GM23338 (cell line): Measurements from ENCODE around the gene GPNMB. TPM values are rescaled to one million over a fixed set of nuclear protein-coding genes. Genes with fewer than 3 reads are reported as not detected.

ENCODE experiments used
- ATAC-seq: fragments of 200-7000 bp; cut with Tn5 transposase; 3 replicates; pipeline ENCODE4 v1.9.1; 2020
- DNase-seq: peaks from one replicate; pipeline ENCODE4 v3.0.0-alpha.2; 2015; ENCODE audit warnings: low spot score
- H2AFZ ChIP-seq: fragments of 200-600 bp; sonication (generic); 2 replicates; pipeline ENCODE4 v1.8.0; 2016; ENCODE audit warnings: antibody characterized with exemption, mild to moderate bottlenecking, moderate library complexity
- H3F3A ChIP-seq: fragments of 200-600 bp; sonication (generic); replicated peaks from 2 replicates; pipeline ENCODE4 v1.8.0; 2017; ENCODE audit warnings: antibody characterized with exemption, mixed run types, low read depth
- H3K27ac ChIP-seq: fragments of 200-600 bp; sonication (generic); 2 replicates; pipeline ENCODE4 v1.6.1; 2016; ENCODE audit warnings: low read depth
- H3K27me3 ChIP-seq: fragments of 200-600 bp; sonication (generic); 2 replicates; pipeline ENCODE4 v1.8.0; 2016; ENCODE audit warnings: mild to moderate bottlenecking, mixed run types, moderate library complexity; ENCODE audit not compliant: insufficient read depth
- H3K36me3 ChIP-seq: fragments of 200-600 bp; sonication (generic); 2 replicates; pipeline ENCODE4 v1.8.0; 2016; ENCODE audit warnings: mild to moderate bottlenecking; ENCODE audit not compliant: insufficient read depth
- H3K4me1 ChIP-seq: fragments of 200-600 bp; sonication (generic); 2 replicates; pipeline ENCODE4 v1.8.0; 2016; ENCODE audit warnings: mild to moderate bottlenecking, moderate library complexity; ENCODE audit not compliant: insufficient read depth
- H3K4me2 ChIP-seq: fragments of 200-600 bp; sonication (generic); 2 replicates; pipeline ENCODE4 v1.7.1; 2017; ENCODE audit warnings: mixed run types
- H3K4me3 ChIP-seq: fragments of 200-600 bp; sonication (generic); 2 replicates; pipeline ENCODE4 v1.6.1; 2016; ENCODE audit warnings: mixed run types
- H3K79me2 ChIP-seq: fragments of 200-600 bp; sonication (generic); replicated peaks from 2 replicates; pipeline ENCODE4 v1.8.0; 2017; ENCODE audit warnings: mild to moderate bottlenecking; ENCODE audit not compliant: insufficient read depth
- H3K9me2 ChIP-seq: fragments of 200-600 bp; sonication (generic); 2 replicates; pipeline ENCODE4 v1.8.0; 2017; ENCODE audit not compliant: insufficient read depth
- H4K20me1 ChIP-seq: fragments of 200-600 bp; sonication (generic); replicated peaks from 2 replicates; pipeline ENCODE4 v1.8.0; 2017; ENCODE audit warnings: mild to moderate bottlenecking; ENCODE audit not compliant: insufficient read depth
- H3K27ac Mint-ChIP-seq: 2 replicates; pipeline ENCODE4 v1.8.0; 2020; ENCODE audit warnings: inconsistent platforms, mild to moderate bottlenecking, moderate library complexity, mixed read lengths
- H3K27me3 Mint-ChIP-seq: 3 replicates; pipeline ENCODE4 v1.8.0; 2022; ENCODE audit warnings: low read depth, mild to moderate bottlenecking, moderate library complexity, mixed read lengths, inconsistent platforms; ENCODE audit not compliant: insufficient read depth, poor library complexity
- H3K36me3 Mint-ChIP-seq: 3 replicates; pipeline ENCODE4 v1.8.0; 2021; ENCODE audit warnings: low read depth, mild to moderate bottlenecking, inconsistent platforms, moderate library complexity, mixed read lengths
- H3K4me1 Mint-ChIP-seq: 3 replicates; pipeline ENCODE4 v1.8.0; 2020; ENCODE audit warnings: mild to moderate bottlenecking, inconsistent platforms, mixed read lengths
- H3K4me3 Mint-ChIP-seq: 3 replicates; pipeline ENCODE4 v1.8.0; 2021; ENCODE audit warnings: moderate library complexity, mild to moderate bottlenecking, inconsistent platforms, mixed read lengths
- H3K9me3 Mint-ChIP-seq: 3 replicates; pipeline ENCODE4 v1.8.0; 2020; ENCODE audit warnings: moderate library complexity, mild to moderate bottlenecking, inconsistent platforms, mixed read lengths
- CREB1 ChIP-seq: fragments of 250-450 bp; sonication (Bioruptor Pico); IDR thresholded peaks from 2 replicates; pipeline ENCODE4 v1.5.0; 2020; ENCODE audit warnings: low read depth, mild to moderate bottlenecking, moderate library complexity
- CTCF ChIP-seq, 2 experiments: fragments of 200-600 bp in 1 of 2; sonication (generic) in 1 of 2; conservative IDR thresholded peaks; 2 replicates each; pipeline versions ENCODE4 v1.5.1 to v1.6.1; 2016 to 2017; ENCODE audit warnings: antibody characterized with exemption in 2 of 2, low read depth in 2 of 2, mild to moderate bottlenecking in 2 of 2, moderate library complexity in 1 of 2
- ETS1 ChIP-seq: IDR thresholded peaks from 2 replicates; pipeline ENCODE4 v1.6.1; 2016; ENCODE audit warnings: antibody characterized with exemption
- EZH2 ChIP-seq: fragments of 200-600 bp; sonication (generic); IDR thresholded peaks from one replicate; pipeline ENCODE4 v1.8.0; 2017; ENCODE audit warnings: antibody characterized with exemption, mild to moderate bottlenecking, low read depth; ENCODE audit not compliant: unreplicated experiment
- EZH2phosphoT487 ChIP-seq: fragments of 200-600 bp; sonication (generic); IDR thresholded peaks from one replicate; pipeline ENCODE4 v1.8.1; 2018; ENCODE audit warnings: antibody characterized with exemption; ENCODE audit not compliant: unreplicated experiment
- JUNB ChIP-seq: IDR thresholded peaks from one replicate; pipeline ENCODE4 v1.6.1; 2016; ENCODE audit warnings: antibody characterized with exemption; ENCODE audit not compliant: unreplicated experiment
- NANOG ChIP-seq: IDR thresholded peaks from 2 replicates; pipeline ENCODE4 v1.6.1; 2016; ENCODE audit warnings: antibody characterized with exemption, borderline replicate concordance
- POLR2AphosphoS5 ChIP-seq: IDR thresholded peaks from 2 replicates; pipeline ENCODE4 v1.6.1; 2016; ENCODE audit warnings: antibody characterized with exemption, low read depth
- REST ChIP-seq: IDR thresholded peaks from one replicate; pipeline ENCODE4 v1.6.1; 2018; ENCODE audit warnings: antibody characterized with exemption; ENCODE audit not compliant: unreplicated experiment
- STAT1 ChIP-seq: IDR thresholded peaks from one replicate; pipeline ENCODE4 v1.6.1; 2016; ENCODE audit warnings: antibody characterized with exemption; ENCODE audit not compliant: unreplicated experiment
- ZNF114 ChIP-seq: fragments of 250-450 bp; sonication (Bioruptor Pico); IDR thresholded peaks from 2 replicates; pipeline ENCODE4 v1.5.0; 2020; ENCODE audit warnings: mild to moderate bottlenecking, moderate library complexity
- ZNF331 ChIP-seq: fragments of 250-450 bp; sonication (Bioruptor Pico); IDR thresholded peaks from 2 replicates; pipeline ENCODE4 v1.5.0; 2020; ENCODE audit warnings: low read depth, mild to moderate bottlenecking, moderate library complexity
- ZNF462 ChIP-seq: fragments of 250-450 bp; sonication (Bioruptor Pico); IDR thresholded peaks from 2 replicates; pipeline ENCODE4 v1.5.0; 2020; ENCODE audit warnings: mild to moderate bottlenecking, moderate library complexity
- polyA plus RNA-seq: library from polyadenylated mRNA; unstranded; fragments of >200 nt; fragmentation: Nextera tagmentation; extraction: Ambion mirVana; gene quantifications from 2 replicates; pipeline ENCODE4 v1.2.1, GENCODE V29; 2016
- total RNA-seq: library from RNA; depleted of rRNA; stranded (reverse); fragments of >200 nt; shearing (Covaris generic); gene quantifications from 2 replicates; pipeline ENCODE4 v1.2.3, GENCODE V29; 2014

GPNMB gene
- total and polyA plus RNA-seq, 2 experiments from 2014 or later, result 0.76 to 1.2 TPM

GRCh38 chr7:23264916-23265458 is 18.4 kb downstream of the GPNMB start:
- Mint-ChIP-seq H3K9me3 (no peaks in the 10 kb centered on the region), H3K4me3 (no peak overlapping the region), H3K36me3 (no peaks in the 10 kb centered on the region), H3K27ac (no peak overlapping the region), H3K4me1 (no peaks in the 10 kb centered on the region), H3K27me3 (no peaks in the 10 kb centered on the region)
- no peaks in the 10 kb centered on the region for H3K27me3 ChIP-seq
- H3K4me1 ChIP-seq, result no peaks in the 10 kb centered on the region
- H3F3A ChIP-seq, result no peaks in the 10 kb centered on the region
- H2AFZ ChIP-seq, result no peak overlapping the region
- H3K36me3 ChIP-seq, result no peaks in the 10 kb centered on the region
- no peak overlapping the region for H3K27ac ChIP-seq
- no peak overlapping the region for H3K4me3 ChIP-seq
- no peaks in the 10 kb centered on the region for H4K20me1 ChIP-seq
- TF ChIP-seq JUNB (no peak), STAT1 (no peak), ZNF331 (CRISPR knock-in tag) (no peak), REST (no peak), POLR2AphosphoS5 (no peak), ZNF114 (CRISPR knock-in tag) (no peak), EZH2 (no peak), ETS1 (no peak), ZNF462 (no peak), CREB1 (CRISPR knock-in tag) (no peak), EZH2phosphoT487 (no peak), NANOG (no peak), CTCF (conservative IDR thresholded peaks at IDR 0.05; ENCODE audit: low read depth in 2 of 2) (no peak)
- no peaks in the 10 kb centered on the region for H3K79me2 ChIP-seq
- H3K4me2 ChIP-seq, result no peak overlapping the region
- DNase-seq, result no peak
- ATAC-seq, result no peak
- no peaks in the 10 kb centered on the region for H3K9me2 ChIP-seq
